SK-N-SH treated with all-trans-retinoic acid at 6 μM for 48 hours (cell line): ENCODE data around the gene HHAT.

ENCODE experiments used
- GLIS3 ChIP-seq: fragments of 250-450 bp; sonication (Bioruptor Pico); IDR thresholded peaks from 2 replicates; pipeline ENCODE4 v1.5.0; 2020; ENCODE audit warnings: mild to moderate bottlenecking, moderate library complexity
- ISL1 ChIP-seq: fragments of 250-450 bp; sonication (Bioruptor Pico); IDR thresholded peaks from 2 replicates; pipeline ENCODE4 v2.1.2; 2022; ENCODE audit warnings: mild to moderate bottlenecking, moderate library complexity
- PPARA ChIP-seq: fragments of 250-450 bp; sonication (Bioruptor Pico); IDR thresholded peaks from 2 replicates; pipeline ENCODE4 v1.5.0; 2020; ENCODE audit warnings: mild to moderate bottlenecking, borderline replicate concordance
- TOX ChIP-seq: fragments of 250-450 bp; sonication (Bioruptor Pico); IDR thresholded peaks from 2 replicates; pipeline ENCODE4 v1.8.0; 2021; ENCODE audit warnings: mild to moderate bottlenecking, moderate library complexity, borderline replicate concordance
- ZFP3 ChIP-seq: fragments of 250-450 bp; sonication (Bioruptor Pico); IDR thresholded peaks from 2 replicates; pipeline ENCODE4 v1.5.0; 2020; ENCODE audit warnings: mild to moderate bottlenecking, moderate library complexity
- ZFP30 ChIP-seq: fragments of 450-650 bp; formaldehyde crosslinking; IDR thresholded peaks from 2 replicates; pipeline ENCODE4 v1.5.0; 2022; ENCODE audit warnings: mild to moderate bottlenecking, moderate library complexity
- ZNF565 ChIP-seq: fragments of 450-650 bp; formaldehyde crosslinking; conservative IDR thresholded peaks from 2 replicates; pipeline ENCODE4 v1.5.0; 2020; ENCODE audit warnings: low read depth, mild to moderate bottlenecking, moderate library complexity

DNA sequence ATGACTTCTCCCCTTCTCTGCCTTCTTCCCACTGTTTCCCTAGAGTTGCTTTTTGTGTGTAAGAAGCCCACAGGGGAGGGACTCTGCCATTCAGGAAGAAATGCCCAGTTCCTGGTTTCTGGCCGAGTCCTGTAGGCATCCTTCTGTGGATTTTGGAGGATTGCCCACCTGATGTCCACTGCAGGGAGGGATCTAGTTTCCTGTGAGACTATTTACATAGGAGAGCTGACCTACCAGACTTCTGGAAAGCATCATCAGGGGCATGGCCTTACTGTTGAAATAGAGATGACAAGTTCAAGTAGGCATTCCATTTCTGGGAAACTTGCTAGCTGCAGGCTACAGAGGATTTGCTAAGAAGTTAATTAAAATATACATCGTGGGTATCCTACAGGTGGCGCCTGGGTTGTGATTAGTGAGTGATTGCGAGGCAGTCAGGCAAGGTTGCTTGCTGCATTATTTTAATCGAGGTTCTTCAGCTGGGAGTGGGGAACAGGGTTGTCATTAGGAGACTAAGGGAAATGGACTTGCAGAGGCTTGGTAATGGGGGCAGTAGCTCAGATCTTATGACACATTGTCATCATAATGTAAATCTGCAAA, 148.7 kb downstream of the HHAT start:
- no peak for TF ChIP-seq ZNF565 (CRISPR knock-in tag)
- no peak for TF ChIP-seq ISL1 (CRISPR knock-in tag)
- TF ChIP-seq ZFP30 (CRISPR knock-in tag) = no peak
- TF ChIP-seq ZFP3 (CRISPR knock-in tag) = no peak
- no peak for TF ChIP-seq TOX (CRISPR knock-in tag)
- no peak for TF ChIP-seq PPARA (CRISPR knock-in tag)
- TF ChIP-seq GLIS3 = no peak
